ENCODE results near the gene COPE. TPM values are rescaled to one million over a fixed set of nuclear protein-coding genes. Genes with fewer than 3 reads are reported as not detected.

Gene COPE
- total RNA-seq, 1 experiment from 2014 or later = 408 TPM

DNA sequence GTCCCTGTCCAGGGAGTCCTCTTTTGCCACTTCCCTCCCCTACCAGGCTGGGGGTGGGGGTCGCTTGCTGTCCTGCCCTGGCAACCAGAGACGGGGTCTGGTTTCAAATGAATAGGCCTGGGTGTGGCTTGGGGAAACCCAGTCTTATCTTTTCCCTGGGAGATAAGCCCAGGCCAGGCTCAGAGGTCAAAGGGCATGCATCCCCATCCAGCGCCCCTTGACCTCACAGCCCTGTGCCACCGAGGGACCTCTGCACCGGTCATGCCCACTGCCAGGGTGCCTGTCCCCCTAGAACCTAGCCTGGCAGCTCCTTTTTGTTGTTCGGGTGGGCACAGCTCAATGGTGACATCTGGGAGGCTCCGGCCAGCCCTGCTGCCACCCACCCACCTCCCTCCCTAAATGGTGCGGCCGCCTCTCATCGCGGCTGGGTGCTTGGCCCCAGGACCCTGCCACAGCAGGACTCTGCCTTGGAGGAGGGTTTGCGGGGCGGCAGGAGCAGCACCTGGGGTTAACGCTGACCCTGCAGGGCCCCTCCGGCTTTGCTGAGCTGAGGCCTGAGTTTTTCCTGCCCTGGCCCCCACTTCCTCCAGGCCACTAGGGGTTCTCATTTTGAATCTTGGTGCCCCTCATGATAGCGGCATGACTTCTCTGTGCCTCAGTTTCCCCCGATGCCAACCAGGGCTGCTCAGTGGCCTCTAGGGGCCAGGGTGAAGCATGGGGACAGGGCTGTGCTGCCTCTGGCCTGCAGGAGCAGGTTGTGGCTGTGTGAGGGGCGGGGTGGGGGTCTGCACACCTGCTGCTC is 20.4 kb downstream of the COPE start:
- no peak overlapping the region for H3K4me2 ChIP-seq (ENCODE audit: low read length)
- H3K4me3 ChIP-seq (ENCODE audit: low read length) = no peak overlapping the region
- no peaks in the 10 kb centered on the region for H4K20me1 ChIP-seq (ENCODE audit: low read length)
- H3K79me2 ChIP-seq (ENCODE audit: low read length) = no peaks in the 10 kb centered on the region
- H3K4me1 ChIP-seq (ENCODE audit: insufficient read depth, low read length) = no peaks in the 10 kb centered on the region
- TF ChIP-seq EZH2 (IDR thresholded peaks at IDR 0.05; ENCODE audit: low read length, unreplicated experiment) (no peak), EZH2phosphoT487 (IDR thresholded peaks at IDR 0.05; ENCODE audit: borderline replicate concordance, low read length) (no peak)
- TF ChIP-seq, protein P1, sequence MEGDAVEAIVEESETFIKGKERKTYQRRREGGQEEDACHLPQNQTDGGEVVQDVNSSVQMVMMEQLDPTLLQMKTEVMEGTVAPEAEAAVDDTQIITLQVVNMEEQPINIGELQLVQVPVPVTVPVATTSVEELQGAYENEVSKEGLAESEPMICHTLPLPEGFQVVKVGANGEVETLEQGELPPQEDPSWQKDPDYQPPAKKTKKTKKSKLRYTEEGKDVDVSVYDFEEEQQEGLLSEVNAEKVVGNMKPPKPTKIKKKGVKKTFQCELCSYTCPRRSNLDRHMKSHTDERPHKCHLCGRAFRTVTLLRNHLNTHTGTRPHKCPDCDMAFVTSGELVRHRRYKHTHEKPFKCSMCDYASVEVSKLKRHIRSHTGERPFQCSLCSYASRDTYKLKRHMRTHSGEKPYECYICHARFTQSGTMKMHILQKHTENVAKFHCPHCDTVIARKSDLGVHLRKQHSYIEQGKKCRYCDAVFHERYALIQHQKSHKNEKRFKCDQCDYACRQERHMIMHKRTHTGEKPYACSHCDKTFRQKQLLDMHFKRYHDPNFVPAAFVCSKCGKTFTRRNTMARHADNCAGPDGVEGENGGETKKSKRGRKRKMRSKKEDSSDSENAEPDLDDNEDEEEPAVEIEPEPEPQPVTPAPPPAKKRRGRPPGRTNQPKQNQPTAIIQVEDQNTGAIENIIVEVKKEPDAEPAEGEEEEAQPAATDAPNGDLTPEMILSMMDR (conservative IDR thresholded peaks at IDR 0.05; ENCODE audit: low read depth, low read length) = no peak
- intact Hi-C loops (cut with micrococcal nuclease) = no loop called here
- no peaks in the 10 kb centered on the region for H3F3A ChIP-seq (ENCODE audit: low read length, unreplicated experiment)
- H2AFZ ChIP-seq (ENCODE audit: low read length) = no peak overlapping the region
- BruUV-seq (replicated peaks) = no TSS peak
- H3K36me3 ChIP-seq (ENCODE audit: low read depth, low read length) = peaks cover 7% of the 10 kb centered on the region; the same call in 1 of the 2 replicates
- H3K27me3 ChIP-seq (ENCODE audit: low read length) = peaks cover 14% of the 10 kb centered on the region; the same call in 1 of the 2 replicates
- H3K27ac ChIP-seq (ENCODE audit: low read length) = no peak overlapping the region
- DNase-seq (no peak), ATAC-seq (no peak)
- no peaks in the 10 kb centered on the region for H3K9me3 ChIP-seq (ENCODE audit: low read length)
- ChIA-PET CTCF (no interaction called here), POLR2A (ENCODE audit: unreplicated experiment) (no interaction called here)
- H3K9me2 ChIP-seq (replicated peaks; ENCODE audit: low read length) = no peaks in the 10 kb centered on the region
- no peak overlapping the region for H3K9ac ChIP-seq (ENCODE audit: low read length)

DNA sequence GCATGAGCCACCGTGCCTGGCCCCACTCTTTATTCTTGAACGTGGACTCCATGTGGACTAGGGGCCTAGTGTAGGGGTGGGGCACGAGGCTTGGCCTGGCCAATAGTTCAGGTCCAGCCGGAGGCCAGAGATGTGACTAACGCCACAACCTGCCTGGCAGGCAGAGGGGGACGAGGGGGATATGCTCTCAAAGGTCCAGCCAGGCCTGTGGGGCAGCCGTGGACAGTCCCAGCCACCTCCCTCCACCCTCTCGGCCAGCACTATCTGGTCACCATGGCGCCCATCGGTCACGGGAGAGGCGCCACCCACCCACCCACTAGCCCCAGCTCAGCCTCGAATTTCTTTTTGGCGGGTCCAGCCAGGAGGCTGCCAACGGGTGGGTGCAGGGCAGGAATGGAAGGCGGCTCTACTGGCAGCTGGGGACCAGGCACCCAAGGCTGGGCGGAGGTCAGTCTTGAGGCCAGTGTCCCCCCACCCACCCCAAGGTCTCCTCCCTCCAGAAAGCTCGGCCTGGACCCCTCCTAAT is 21.0 kb downstream of the COPE start:
- H3K9me2 ChIP-seq (replicated peaks; ENCODE audit: low read length) = no peaks in the 10 kb centered on the region
- POLR2A ChIA-PET (ENCODE audit: unreplicated experiment) = no interaction called here
- intact Hi-C loops (cut with micrococcal nuclease) = no loop called here
- H3K9ac ChIP-seq (ENCODE audit: low read length) = no peak overlapping the region
- no peak overlapping the region for H3K4me2 ChIP-seq (ENCODE audit: low read length)
- no peaks in the 10 kb centered on the region for H3K79me2 ChIP-seq (ENCODE audit: low read length)
- no peak overlapping the region for H2AFZ ChIP-seq (ENCODE audit: low read length)
- no TSS peak for BruUV-seq (replicated peaks)
- ATAC-seq (no peak), DNase-seq (no peak)
- H3K27me3 ChIP-seq (ENCODE audit: low read length) = peaks cover 14% of the 10 kb centered on the region; the same call in 1 of the 2 replicates
- H3K9me3 ChIP-seq (ENCODE audit: low read length) = no peaks in the 10 kb centered on the region
- no peaks in the 10 kb centered on the region for H4K20me1 ChIP-seq (ENCODE audit: low read length)
- no peaks in the 10 kb centered on the region for H3F3A ChIP-seq (ENCODE audit: low read length, unreplicated experiment)
- TF ChIP-seq, protein P1 (conservative IDR thresholded peaks at IDR 0.05; ENCODE audit: low read depth, low read length) = no peak
- no peak for TF ChIP-seq EZH2phosphoT487 (IDR thresholded peaks at IDR 0.05; ENCODE audit: borderline replicate concordance, low read length)
- TF ChIP-seq EZH2 (IDR thresholded peaks at IDR 0.05; ENCODE audit: low read length, unreplicated experiment) = no peak
- CTCF ChIA-PET = no interaction called here
- peaks cover 7% of the 10 kb centered on the region; the same call in 1 of the 2 replicates for H3K36me3 ChIP-seq (ENCODE audit: low read depth, low read length)
- H3K27ac ChIP-seq (ENCODE audit: low read length) = no peak overlapping the region
- no peak overlapping the region for H3K4me3 ChIP-seq (ENCODE audit: low read length)
- H3K4me1 ChIP-seq (ENCODE audit: insufficient read depth, low read length) = no peaks in the 10 kb centered on the region

Data from PC-3 (cell line).